Sigmoid colon (tissue), 7 donors: Measurements from ENCODE around the gene MRPL44. TPM values are rescaled to one million over a fixed set of nuclear protein-coding genes. Genes with fewer than 3 reads are reported as not detected.

Source experiments
- DNase-seq: peaks from one replicate; pipeline ENCODE4 v3.0.0-alpha.2; 2019
- H3K27ac ChIP-seq, 4 donors: fragments of 200-600 bp; sonication (generic); one replicate each; pipeline ENCODE4 v1.5.1; 2016 to 2019; ENCODE audit warnings: mild to moderate bottlenecking in 1 of 4
- H3K27me3 ChIP-seq, 3 donors: fragments of 200-600 bp; sonication (generic); one replicate each; pipeline ENCODE4 v1.5.1; 2019; ENCODE audit warnings: mild to moderate bottlenecking in 1 of 3
- H3K36me3 ChIP-seq, 4 donors: fragments of 200-600 bp; sonication (generic); one replicate each; pipeline ENCODE4 v1.5.1; 2016 to 2019
- H3K4me1 ChIP-seq, 4 donors: fragments of 200-600 bp; sonication (generic); one replicate each; pipeline ENCODE4 v1.5.1; 2017 to 2019
- H3K4me3 ChIP-seq, 4 donors: fragments of 200-600 bp; sonication (generic); one replicate each; pipeline ENCODE4 v1.5.1; 2017 to 2019; ENCODE audit warnings: mild to moderate bottlenecking in 2 of 4, moderate library complexity in 1 of 4
- H3K9me3 ChIP-seq, 4 donors: fragments of 200-600 bp in 3 of 4; sonication (generic) in 3 of 4; one replicate each; pipeline versions ENCODE4 v1.5.1 to v1.6.1; 2013 to 2019
- EP300 ChIP-seq, 4 donors: sonication (generic); formaldehyde crosslinking; IDR thresholded peaks; one replicate each; pipeline ENCODE4 v1.6.1; 2017; ENCODE audit warnings: antibody characterized with exemption in 4 of 4
- POLR2A ChIP-seq, 2 donors: fragments of 450-650 bp; IDR thresholded peaks; one replicate each; pipeline ENCODE4 v1.6.1; 2016; ENCODE audit warnings: antibody characterized with exemption in 2 of 2, mild to moderate bottlenecking in 2 of 2, moderate library complexity in 2 of 2
- POLR2AphosphoS5 ChIP-seq, 4 donors: sonication (generic); formaldehyde crosslinking; IDR thresholded peaks; one replicate each; pipeline ENCODE4 v1.6.1; 2017; ENCODE audit warnings: antibody characterized with exemption in 4 of 4
- WGBS, 2 donors: extraction: QIAGEN DNeasy Blood & Tissue Kit; methylation state at CpG; one replicate each; pipeline ENCODE4 v1.1.7; 2013; 5-methylcytosine and 5-hydroxymethylcytosine counted together
- intact Hi-C: fragments of 100-400 bp; cut with DNase I; formaldehyde crosslinking; loops from one replicate; pipeline ENCODE4 v1.15.1; 2023
- polyA plus RNA-seq, 3 donors: library from polyadenylated mRNA; stranded (reverse); fragments of 200-250 nt; gene quantifications; one replicate each; pipeline ENCODE4 v1.2.3, GENCODE V29; 2013
- total RNA-seq, 4 donors: library from RNA; depleted of rRNA; stranded (reverse); fragments of >200 nt; gene quantifications; one replicate each; pipeline ENCODE4 v1.1.0, GENCODE V29; 2016
- TF ChIP-seq, protein P1 (sequence below), 4 experiments: fragments of 450-650 bp in 3 of 4; fragments of 200-600 bp in 1 of 4; IDR thresholded peaks; one replicate each; pipeline ENCODE4 v1.5.1; 2016 to 2019; ENCODE audit warnings: antibody characterized with exemption in 4 of 4, mild to moderate bottlenecking in 3 of 4, moderate library complexity in 2 of 4
- donor health status: healthy with polysubstance abuse.
- donor health status: Bipolar disorder and iron deficiency.
- donor health status: healthy.

MRPL44 gene
- total and polyA plus RNA-seq, 7 donors = 14.9 to 51.3 (median 22.8) TPM

DNA sequence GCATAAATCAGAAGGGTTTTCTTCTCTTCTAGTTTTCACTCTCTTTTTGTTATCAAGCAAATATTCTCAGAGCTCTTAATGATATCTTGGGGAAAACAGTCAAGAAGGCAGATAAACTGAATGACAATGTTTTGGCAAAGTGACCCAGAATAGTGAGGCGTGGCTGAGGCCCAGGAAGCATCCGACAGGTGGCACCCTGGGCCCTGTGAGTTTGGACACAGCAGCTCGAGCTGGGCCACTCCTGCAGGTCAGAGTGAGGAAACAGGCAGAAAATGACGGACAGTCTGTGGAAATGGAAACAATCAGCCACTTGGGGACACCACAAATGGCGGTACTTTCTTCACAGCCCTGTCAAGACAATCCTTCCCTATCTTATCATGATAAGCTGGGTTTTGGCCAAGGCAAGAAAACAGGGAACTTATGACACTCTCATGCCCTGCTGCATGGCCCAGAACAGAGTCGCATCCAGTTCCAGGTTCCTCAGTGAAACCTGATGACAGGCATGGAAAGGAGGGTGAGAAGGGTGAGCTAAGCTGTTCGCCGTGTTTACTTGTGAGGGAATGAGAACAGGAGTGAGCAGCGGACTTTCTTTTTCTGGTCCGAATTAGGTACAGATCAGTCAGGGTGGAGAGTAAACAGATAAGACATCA is 32.1 kb downstream of the MRPL44 start:
- H3K4me1 ChIP-seq = peaks cover 0 to 6% (median 2%) of the 10 kb centered on the region in 4 donors
- H3K27me3 ChIP-seq = no peaks in the 10 kb centered on the region
- DNase-seq = no peak
- no peaks in the 10 kb centered on the region for H3K36me3 ChIP-seq
- no peak overlapping the region for H3K4me3 ChIP-seq
- H3K27ac ChIP-seq = no peak overlapping the region
- intact Hi-C loops = no loop called here
- TF ChIP-seq POLR2A (IDR thresholded peaks at IDR 0.05) (no peak), EP300 (IDR thresholded peaks at IDR 0.05) (no peak), POLR2AphosphoS5 (IDR thresholded peaks at IDR 0.05) (no peak)
- TF ChIP-seq, protein P1, sequence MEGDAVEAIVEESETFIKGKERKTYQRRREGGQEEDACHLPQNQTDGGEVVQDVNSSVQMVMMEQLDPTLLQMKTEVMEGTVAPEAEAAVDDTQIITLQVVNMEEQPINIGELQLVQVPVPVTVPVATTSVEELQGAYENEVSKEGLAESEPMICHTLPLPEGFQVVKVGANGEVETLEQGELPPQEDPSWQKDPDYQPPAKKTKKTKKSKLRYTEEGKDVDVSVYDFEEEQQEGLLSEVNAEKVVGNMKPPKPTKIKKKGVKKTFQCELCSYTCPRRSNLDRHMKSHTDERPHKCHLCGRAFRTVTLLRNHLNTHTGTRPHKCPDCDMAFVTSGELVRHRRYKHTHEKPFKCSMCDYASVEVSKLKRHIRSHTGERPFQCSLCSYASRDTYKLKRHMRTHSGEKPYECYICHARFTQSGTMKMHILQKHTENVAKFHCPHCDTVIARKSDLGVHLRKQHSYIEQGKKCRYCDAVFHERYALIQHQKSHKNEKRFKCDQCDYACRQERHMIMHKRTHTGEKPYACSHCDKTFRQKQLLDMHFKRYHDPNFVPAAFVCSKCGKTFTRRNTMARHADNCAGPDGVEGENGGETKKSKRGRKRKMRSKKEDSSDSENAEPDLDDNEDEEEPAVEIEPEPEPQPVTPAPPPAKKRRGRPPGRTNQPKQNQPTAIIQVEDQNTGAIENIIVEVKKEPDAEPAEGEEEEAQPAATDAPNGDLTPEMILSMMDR (IDR thresholded peaks at IDR 0.05) = no peak
- WGBS, 2 donors = 41 to 77% methylated on average over 10 of the region's 10 CpGs
- no peaks in the 10 kb centered on the region for H3K9me3 ChIP-seq

DNA sequence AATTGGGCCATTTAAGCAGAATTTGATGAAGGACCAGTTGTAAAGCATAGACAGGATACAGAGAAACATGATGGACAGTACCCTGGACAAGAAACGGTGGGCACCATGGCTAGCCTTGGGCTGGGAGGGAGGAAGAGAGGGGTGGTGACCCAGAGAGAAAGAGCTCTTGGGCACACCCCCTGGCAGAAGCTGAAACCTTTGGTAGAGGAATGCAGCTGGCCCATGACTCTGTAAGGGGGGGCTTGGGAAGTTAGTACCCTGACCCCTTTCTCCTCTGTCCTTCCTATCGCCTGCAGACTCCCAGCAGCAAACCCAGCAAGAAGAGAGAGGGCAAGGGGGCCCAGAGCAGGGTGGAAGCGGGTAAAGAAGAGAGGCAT is 32.6 kb downstream of the MRPL44 start:
- Histone ChIP-seq H3K27ac (no peak overlapping the region), H3K36me3 (no peaks in the 10 kb centered on the region), H3K4me3 (no peak overlapping the region), H3K9me3 (no peaks in the 10 kb centered on the region), H3K4me1 (peaks cover 0 to 6% (median 2%) of the 10 kb centered on the region in 4 donors), H3K27me3 (no peaks in the 10 kb centered on the region)
- intact Hi-C loops = no loop called here
- TF ChIP-seq EP300 (IDR thresholded peaks at IDR 0.05) (no peak), POLR2AphosphoS5 (IDR thresholded peaks at IDR 0.05) (no peak), POLR2A (IDR thresholded peaks at IDR 0.05) (no peak)
- TF ChIP-seq, protein P1 (IDR thresholded peaks at IDR 0.05) = no peak
- no peak for DNase-seq
- 71 to 88% methylated on average over 3 of the region's 3 CpGs for WGBS, 2 donors

DNA sequence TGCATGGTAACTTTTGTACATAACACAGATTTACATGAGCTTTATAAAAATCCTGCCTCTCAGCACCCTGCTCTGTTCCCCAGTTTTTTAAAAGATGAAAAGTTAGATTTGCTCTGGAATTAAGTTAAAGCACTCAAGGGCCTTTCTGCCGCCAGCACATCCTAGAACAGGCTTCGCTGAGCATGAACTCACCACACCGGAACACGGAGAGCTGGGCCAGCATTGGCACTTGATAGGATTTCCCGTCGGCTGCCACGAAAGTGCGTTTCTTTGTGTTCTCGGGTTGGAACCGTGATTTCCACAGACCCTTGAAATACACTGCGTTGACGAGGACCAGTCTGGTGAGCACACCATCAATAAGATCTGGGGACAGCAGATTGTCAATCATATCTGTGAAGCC is 34.3 kb downstream of the MRPL44 start:
- Histone ChIP-seq H3K4me1 (peaks cover 0 to 6% (median 2%) of the 10 kb centered on the region in 4 donors), H3K27me3 (no peaks in the 10 kb centered on the region), H3K9me3 (no peaks in the 10 kb centered on the region), H3K36me3 (no peaks in the 10 kb centered on the region), H3K27ac (no peak overlapping the region), H3K4me3 (no peak overlapping the region)
- WGBS, 2 donors = 95 to 96% methylated on average over 12 of the region's 12 CpGs
- TF ChIP-seq EP300 (IDR thresholded peaks at IDR 0.05) = no peak
- TF ChIP-seq, protein P1 (IDR thresholded peaks at IDR 0.05) = no peak
- TF ChIP-seq POLR2A (IDR thresholded peaks at IDR 0.05) = no peak
- no peak for TF ChIP-seq POLR2AphosphoS5 (IDR thresholded peaks at IDR 0.05)
- intact Hi-C loops = loop anchor here (2.0 kb wide), 1 partner anchor 295 kb away; no protein-coding TSS in a partner anchor
- DNase-seq = no peak

DNA sequence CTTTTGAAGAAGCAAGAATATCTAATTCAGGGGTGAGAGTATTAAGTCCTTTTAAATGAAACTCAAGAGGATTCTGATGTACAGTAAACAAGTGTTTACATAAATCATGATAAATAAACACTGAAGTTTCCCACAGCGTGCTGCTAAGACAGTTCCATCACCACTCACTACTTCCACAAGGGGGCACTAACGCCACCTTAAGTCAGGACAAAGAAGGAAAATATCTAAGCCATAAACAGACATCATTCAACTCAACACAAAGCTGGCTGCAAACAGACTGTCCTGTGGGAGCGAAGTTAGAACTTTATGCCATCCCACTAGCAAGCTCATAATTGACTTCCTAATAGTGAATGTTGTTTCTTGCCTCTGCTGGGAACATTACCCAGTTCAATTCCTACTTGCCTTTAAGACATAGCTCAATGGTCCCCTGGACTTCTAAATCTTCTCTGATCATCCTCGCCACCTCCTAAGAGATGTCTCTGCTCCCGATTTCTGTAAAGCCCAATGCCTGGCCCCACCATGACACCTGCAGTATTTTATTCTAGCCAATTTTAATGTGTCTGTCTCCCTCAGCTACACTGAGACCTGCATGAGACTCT is 36.5 kb downstream of the MRPL44 start:
- DNase-seq = peak; percentile 74
- intact Hi-C loops = loop anchor here (2.0 kb wide), 1 partner anchor 293 kb away; no protein-coding TSS in a partner anchor
- 30 to 36% methylated on average over 5 of the region's 5 CpGs for WGBS, 2 donors
- Histone ChIP-seq H3K9me3 (no peaks in the 10 kb centered on the region), H3K4me1 (peaks cover 0 to 6% (median 2%) of the 10 kb centered on the region in 4 donors), H3K36me3 (no peaks in the 10 kb centered on the region), H3K27ac (no peak overlapping the region), H3K27me3 (no peaks in the 10 kb centered on the region), H3K4me3 (no peak overlapping the region)
- TF ChIP-seq, protein P1 (IDR thresholded peaks at IDR 0.05) = peak; percentile 38 to 83 (median 70)
- no peak for TF ChIP-seq EP300 (IDR thresholded peaks at IDR 0.05)
